Measurements from ENCODE around the gene ANO3.

DNA sequence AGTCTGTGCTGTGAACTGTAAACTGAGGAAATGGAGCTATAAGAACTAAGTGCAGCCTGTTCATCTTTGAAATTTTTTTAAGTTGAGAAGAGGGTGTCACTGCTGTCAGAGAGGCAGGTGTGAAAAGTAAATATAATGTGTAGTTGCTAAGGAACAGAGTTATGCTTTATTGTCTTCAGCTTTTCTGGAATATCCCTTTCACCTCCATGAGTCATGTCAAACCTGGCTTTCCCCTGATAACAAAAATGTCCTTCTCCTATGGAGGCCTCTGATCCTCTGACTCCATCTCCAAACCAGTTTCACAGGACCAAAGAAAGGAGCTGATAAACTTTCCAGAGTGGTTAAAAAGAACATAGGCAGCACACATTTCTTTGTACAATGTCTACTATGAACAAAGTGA is 252.9 kb downstream of the ANO3 start:
- TF ChIP-seq, protein P1, sequence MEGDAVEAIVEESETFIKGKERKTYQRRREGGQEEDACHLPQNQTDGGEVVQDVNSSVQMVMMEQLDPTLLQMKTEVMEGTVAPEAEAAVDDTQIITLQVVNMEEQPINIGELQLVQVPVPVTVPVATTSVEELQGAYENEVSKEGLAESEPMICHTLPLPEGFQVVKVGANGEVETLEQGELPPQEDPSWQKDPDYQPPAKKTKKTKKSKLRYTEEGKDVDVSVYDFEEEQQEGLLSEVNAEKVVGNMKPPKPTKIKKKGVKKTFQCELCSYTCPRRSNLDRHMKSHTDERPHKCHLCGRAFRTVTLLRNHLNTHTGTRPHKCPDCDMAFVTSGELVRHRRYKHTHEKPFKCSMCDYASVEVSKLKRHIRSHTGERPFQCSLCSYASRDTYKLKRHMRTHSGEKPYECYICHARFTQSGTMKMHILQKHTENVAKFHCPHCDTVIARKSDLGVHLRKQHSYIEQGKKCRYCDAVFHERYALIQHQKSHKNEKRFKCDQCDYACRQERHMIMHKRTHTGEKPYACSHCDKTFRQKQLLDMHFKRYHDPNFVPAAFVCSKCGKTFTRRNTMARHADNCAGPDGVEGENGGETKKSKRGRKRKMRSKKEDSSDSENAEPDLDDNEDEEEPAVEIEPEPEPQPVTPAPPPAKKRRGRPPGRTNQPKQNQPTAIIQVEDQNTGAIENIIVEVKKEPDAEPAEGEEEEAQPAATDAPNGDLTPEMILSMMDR (IDR thresholded peaks at IDR 0.05): no peak
- no peak for TF ChIP-seq POLR2AphosphoS5 (IDR thresholded peaks at IDR 0.05)
- TF ChIP-seq POLR2A (IDR thresholded peaks at IDR 0.05): no peak

Data from stomach (tissue), 4 donors.